NCI-H187 treated with DMSO at 0.1 percent for 48 hours (cell line): ENCODE data around the gene GJB3.
"Not testable (repeated sequence)": the region's sequence is repeated elsewhere in the genome, so short reads cannot be mapped to it uniquely, and the experiment has no call there.

Experiments used
- DNase-seq: peaks from one replicate; lab custom pipeline; 2025; lab: John Stamatoyannopoulos, UW

The GJB3 gene

GRCh38 chr1:34786521-34787325 lies 5.7 kb downstream of the GJB3 start:
- peak; percentile 57 for DNase-seq

GRCh38 chr1:34787461-34788420 lies 6.7 kb downstream of the GJB3 start:
- DNase-seq, result no peak

DNA sequence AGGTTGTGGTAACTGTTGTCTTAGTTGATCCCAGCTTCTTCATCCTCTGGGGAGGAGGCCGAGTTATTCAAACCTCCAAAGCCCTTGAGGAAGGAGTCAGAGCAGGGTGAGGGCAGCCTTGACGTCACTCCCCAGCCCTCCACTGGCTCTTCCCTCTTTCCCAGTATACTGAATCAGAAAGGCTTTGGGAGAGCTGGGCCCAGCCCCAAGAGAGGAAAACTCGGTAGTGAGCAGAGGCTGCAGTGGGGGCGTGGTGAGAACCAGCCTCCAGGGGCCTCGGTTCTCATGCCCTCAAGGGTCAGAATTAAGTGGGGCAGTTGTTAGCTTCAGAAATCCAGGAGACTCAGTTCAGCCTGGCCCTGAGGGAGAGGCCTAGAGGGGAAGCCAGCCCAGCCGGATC lies 10.0 kb downstream of the GJB3 start:
- no peak for DNase-seq

- DNase-seq, result no peak
These were observed 11.4 kb downstream of the GJB3 start for GRCh38 chr1:34792424-34792823.

- no peak for DNase-seq
These were observed 12.1 kb downstream of the GJB3 start, which contains the start of gene GJA4 for GRCh38 chr1:34792868-34793727. Gene GJA4, plus strand, starts transcription at chr1:34792999. Its CDS starts 1,215 bp downstream, at chr1:34794214.

- DNase-seq, result no peak
These were observed 13.2 kb downstream of the GJB3 start for GRCh38 chr1:34794001-34794789.

DNA sequence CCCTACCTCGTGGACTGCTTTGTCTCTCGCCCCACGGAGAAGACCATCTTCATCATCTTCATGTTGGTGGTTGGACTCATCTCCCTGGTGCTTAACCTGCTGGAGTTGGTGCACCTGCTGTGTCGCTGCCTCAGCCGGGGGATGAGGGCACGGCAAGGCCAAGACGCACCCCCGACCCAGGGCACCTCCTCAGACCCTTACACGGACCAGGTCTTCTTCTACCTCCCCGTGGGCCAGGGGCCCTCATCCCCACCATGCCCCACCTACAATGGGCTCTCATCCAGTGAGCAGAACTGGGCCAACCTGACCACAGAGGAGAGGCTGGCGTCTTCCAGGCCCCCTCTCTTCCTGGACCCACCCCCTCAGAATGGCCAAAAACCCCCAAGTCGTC lies 13.8 kb downstream of the GJB3 start:
- DNase-seq, result no peak

- no peak for DNase-seq
These were observed 14.9 kb downstream of the GJB3 start for GRCh38 chr1:34795916-34796315.

DNA sequence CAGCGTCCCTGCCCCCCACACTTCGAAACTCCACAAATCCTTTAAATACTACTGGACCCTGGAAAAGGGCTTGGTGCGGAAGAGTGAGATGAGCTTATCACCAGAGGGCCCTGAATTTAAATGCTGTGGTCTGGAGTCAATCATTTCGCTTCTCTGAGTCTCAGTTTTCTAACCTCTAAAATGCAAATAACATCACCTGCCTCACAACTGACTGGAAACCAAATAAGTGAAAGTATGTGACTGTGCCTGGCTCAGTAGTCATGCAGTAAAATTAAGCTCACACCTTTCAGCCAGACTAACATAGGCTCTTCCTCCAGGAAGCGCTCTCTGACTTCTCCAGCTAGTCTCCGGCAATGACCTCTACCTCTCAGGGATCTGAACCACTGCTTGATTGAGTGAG lies 16.0 kb downstream of the GJB3 start:
- no peak for DNase-seq

GRCh38 chr1:34800214-34800613 lies 19.2 kb downstream of the GJB3 start:
- DNase-seq, result no peak

- DNase-seq, result no peak
These were observed 22.8 kb downstream of the GJB3 start for GRCh38 chr1:34803770-34804169.

GRCh38 chr1:34806396-34806795 lies 25.4 kb downstream of the GJB3 start:
- DNase-seq, result no peak

DNA sequence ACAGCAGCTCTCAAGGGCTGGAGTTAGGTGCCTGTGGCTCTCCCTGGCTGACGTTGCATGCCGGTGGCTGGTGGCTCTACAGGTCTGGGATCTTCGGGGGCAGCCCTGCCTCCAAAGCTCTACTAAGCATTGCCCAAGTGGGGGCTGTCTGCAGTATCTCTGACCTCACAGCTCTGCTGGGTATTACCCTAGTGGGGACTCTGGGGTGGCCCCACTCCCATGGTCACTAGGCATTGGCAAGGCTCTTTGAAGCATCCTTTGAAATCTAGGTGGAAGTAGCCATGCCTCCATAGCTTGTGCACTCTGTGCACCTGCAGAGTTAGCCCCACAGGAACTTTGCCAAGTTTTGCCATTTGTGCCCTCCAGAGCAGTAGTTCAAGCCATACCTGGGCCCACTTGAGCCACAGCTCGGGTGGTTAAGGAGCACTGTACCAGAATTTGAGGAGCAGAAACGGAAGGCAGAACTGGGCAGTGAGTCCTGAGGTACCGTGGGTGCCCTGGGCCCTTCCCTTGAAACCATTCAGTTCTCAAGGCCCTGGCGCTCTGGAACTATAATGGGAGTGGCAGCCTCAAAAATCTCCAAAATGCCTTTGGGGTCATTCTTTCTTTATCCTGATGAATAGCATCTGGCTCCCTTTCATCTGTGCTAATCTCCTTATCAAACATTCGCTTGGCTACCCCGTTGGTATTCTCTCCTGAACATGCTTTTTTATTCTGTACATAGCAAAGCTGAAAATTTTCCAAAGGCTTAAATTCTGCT lies 27.2 kb downstream of the GJB3 start:
- no peak for DNase-seq

- DNase-seq, result not testable (repeated sequence)
These were observed 29.8 kb downstream of the GJB3 start for GRCh38 chr1:34810781-34811180.

- no peak for DNase-seq
These were observed 35.3 kb downstream of the GJB3 start for GRCh38 chr1:34816332-34816731.

DNA sequence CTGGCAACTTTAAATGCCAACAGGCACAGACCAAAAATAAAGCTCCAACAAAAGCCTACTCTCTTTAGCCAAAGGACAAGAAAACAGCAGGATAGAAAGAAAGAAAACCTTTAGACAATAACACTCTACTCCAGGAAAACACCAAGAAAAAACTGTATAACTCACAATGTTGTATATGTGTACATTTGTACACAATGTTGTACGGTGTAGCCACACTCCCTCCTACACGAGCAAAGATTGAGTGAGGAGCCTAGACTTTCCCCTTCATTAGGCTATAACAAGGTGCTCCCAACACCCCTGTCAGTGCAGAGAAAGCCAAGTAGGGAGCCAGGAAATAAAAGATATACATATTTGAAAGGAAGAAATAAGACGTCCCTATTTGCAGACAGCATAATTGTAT lies 35.8 kb downstream of the GJB3 start:
- DNase-seq, result no peak

- not testable (repeated sequence) for DNase-seq
These were observed 37.8 kb downstream of the GJB3 start for GRCh38 chr1:34818862-34819261.

DNA sequence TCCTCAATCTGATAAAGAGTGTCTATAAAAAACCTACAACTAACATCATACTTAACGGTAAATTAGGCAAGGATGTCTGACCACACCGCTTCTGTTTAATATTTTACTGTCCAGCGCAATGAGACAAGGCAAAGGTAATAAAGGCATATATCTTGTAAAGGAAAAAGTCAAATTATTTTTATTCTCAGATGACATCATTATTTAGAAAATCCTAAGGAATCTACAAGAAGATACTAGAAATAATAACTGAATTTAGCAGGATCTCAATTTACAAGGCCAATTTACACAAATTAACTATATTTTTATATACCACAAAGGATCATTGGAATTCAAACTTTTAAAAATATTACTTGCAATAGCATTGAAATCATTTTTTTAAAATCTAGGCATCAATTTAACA lies 41.2 kb downstream of the GJB3 start:
- no peak for DNase-seq

GRCh38 chr1:34824817-34825454 lies 43.9 kb downstream of the GJB3 start:
- DNase-seq, result no peak
